CD8-positive, alpha-beta memory T cell (primary cell): ENCODE measurements around the gene PHAX. TPM values are rescaled to one million over a fixed set of nuclear protein-coding genes. Genes with fewer than 3 reads are reported as not detected.
"Not testable (repeated sequence)": the region's sequence is repeated elsewhere in the genome, so short reads cannot be mapped to it uniquely, and the experiment has no call there.

Experiments used
- CTCF ChIA-PET: fragments of 350-600 bp; sonication (Branson Sonifier 250); formaldehyde crosslinking; loops from one replicate; lab custom pipeline; 2021; ENCODE audit warnings: antibody characterized with exemption; lab: Charles Lee
- POLR2A ChIA-PET: fragments of 350-600 bp; sonication (Branson Sonifier 250); formaldehyde crosslinking; loops from one replicate; lab custom pipeline; 2021; ENCODE audit warnings: antibody characterized with exemption; lab: Charles Lee
- DNase-seq, 5 donors: peaks; one replicate each; pipeline versions ENCODE4 v3.0.0 to v3.0.0-alpha.2; 2020 to 2022; ENCODE audit warnings: mixed read lengths in 1 of 5
- H3K27ac ChIP-seq: one replicate; pipeline ENCODE4 v1.7.0; 2013; ENCODE audit warnings: low read depth, mild to moderate bottlenecking, low read length, moderate library complexity
- H3K27me3 ChIP-seq: 2 replicates; pipeline ENCODE4 v1.7.0; 2013; ENCODE audit warnings: low read length, mild to moderate bottlenecking; ENCODE audit not compliant: insufficient read depth, poor library complexity, severe bottlenecking
- H3K36me3 ChIP-seq: 2 replicates; pipeline ENCODE4 v1.7.0; 2013; ENCODE audit warnings: mild to moderate bottlenecking, low read length, moderate library complexity; ENCODE audit not compliant: insufficient read depth
- H3K4me1 ChIP-seq: 2 replicates; pipeline ENCODE4 v1.7.0; 2013; ENCODE audit warnings: mild to moderate bottlenecking, low read length, moderate library complexity; ENCODE audit not compliant: insufficient read depth
- H3K4me3 ChIP-seq: 2 replicates; pipeline ENCODE4 v1.7.0; 2013; ENCODE audit warnings: mild to moderate bottlenecking, low read length
- H3K9me3 ChIP-seq: 2 replicates; pipeline ENCODE4 v1.7.0; 2013; ENCODE audit warnings: mild to moderate bottlenecking, low read length
- H3K27ac Mint-ChIP-seq, 8 donors: one replicate each; pipeline ENCODE4 v1.8.0; 2020 to 2021; ENCODE audit warnings: mixed read lengths in 8 of 8, mild to moderate bottlenecking in 6 of 8, inconsistent platforms in 3 of 8, moderate library complexity in 3 of 8
- H3K27me3 Mint-ChIP-seq, 2 donors: one replicate each; pipeline ENCODE4 v1.8.0; 2020 to 2021; ENCODE audit warnings: mixed read lengths in 2 of 2, mild to moderate bottlenecking in 1 of 2, moderate library complexity in 1 of 2
- H3K36me3 Mint-ChIP-seq, 3 donors: one replicate each; pipeline ENCODE4 v1.8.0; 2020 to 2021; ENCODE audit warnings: mixed read lengths in 3 of 3, inconsistent platforms in 1 of 3, mild to moderate bottlenecking in 1 of 3
- H3K4me1 Mint-ChIP-seq, 3 donors: one replicate each; pipeline ENCODE4 v1.8.0; 2020 to 2021; ENCODE audit warnings: mixed read lengths in 3 of 3, inconsistent platforms in 1 of 3, mild to moderate bottlenecking in 1 of 3
- H3K4me3 Mint-ChIP-seq, 7 donors: one replicate each; pipeline ENCODE4 v1.8.0; 2020 to 2021; ENCODE audit warnings: mixed read lengths in 7 of 7, mild to moderate bottlenecking in 6 of 7, moderate library complexity in 4 of 7, inconsistent platforms in 2 of 7
- H3K9me3 Mint-ChIP-seq, 5 donors: one replicate each; pipeline ENCODE4 v1.8.0; 2020 to 2022; ENCODE audit warnings: mixed read lengths in 5 of 5, mild to moderate bottlenecking in 3 of 5, moderate library complexity in 2 of 5, inconsistent platforms in 1 of 5
- polyA plus RNA-seq: library from polyadenylated mRNA; unstranded; fragments of 300-500 nt; fragmentation: Illumina TruSeq; gene quantifications from one replicate; pipeline ENCODE4 v1.2.3, GENCODE V29; 2021
- total RNA-seq, 2 experiments: library from RNA; stranded (reverse); gene quantifications; one replicate each; pipeline ENCODE4 v1.2.3, GENCODE V29; 2021

The PHAX gene
- total and polyA plus RNA-seq, 3 experiments from 2014 or later = 59.2 to 110 (median 68.2) TPM

DNA sequence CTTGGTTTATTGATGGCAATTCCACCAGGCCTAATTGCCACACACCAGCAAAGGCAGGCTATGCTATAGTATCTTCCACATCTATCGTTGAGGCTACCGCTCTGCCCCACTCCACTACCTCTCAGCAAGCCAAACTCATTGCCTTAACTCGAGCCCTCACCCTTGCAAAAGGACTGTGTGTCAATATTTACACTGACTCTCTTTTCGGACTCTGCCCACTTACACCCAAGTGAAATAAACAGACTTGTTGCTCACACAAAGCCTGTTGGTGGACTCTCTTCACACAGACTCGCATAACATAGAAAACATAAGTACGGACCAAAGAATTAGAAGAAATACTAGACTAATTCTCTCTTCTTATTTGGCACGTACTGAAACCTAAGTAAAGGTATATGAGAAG lies 48.3 kb downstream of the PHAX start:
- H3K27me3 ChIP-seq, POLR2A ChIA-PET, H3K36me3 Mint-ChIP-seq, H3K4me3 Mint-ChIP-seq, CTCF ChIA-PET, H3K36me3 ChIP-seq, H3K4me1 Mint-ChIP-seq, H3K4me3 ChIP-seq, H3K9me3 Mint-ChIP-seq, H3K27ac ChIP-seq, DNase-seq, H3K27ac Mint-ChIP-seq, H3K4me1 ChIP-seq, H3K9me3 ChIP-seq: not testable (repeated sequence)
- H3K27me3 Mint-ChIP-seq = peaks cover 8 to 14% of the 10 kb centered on the region in 2 donors

- H3K36me3 ChIP-seq, H3K4me3 ChIP-seq, H3K27ac Mint-ChIP-seq, H3K36me3 Mint-ChIP-seq, CTCF ChIA-PET, H3K4me1 ChIP-seq, H3K4me3 Mint-ChIP-seq, DNase-seq, H3K4me1 Mint-ChIP-seq, H3K27me3 ChIP-seq, H3K9me3 ChIP-seq, POLR2A ChIA-PET, H3K9me3 Mint-ChIP-seq, H3K27ac ChIP-seq: not testable (repeated sequence)
- H3K27me3 Mint-ChIP-seq = peaks cover 8 to 14% of the 10 kb centered on the region in 2 donors
Measured at GRCh38 chr5:126649709-126650108, 49.0 kb downstream of the PHAX start.

- ChIA-PET CTCF (no interaction called here), POLR2A (no interaction called here)
- no peak overlapping the region for H3K27ac Mint-ChIP-seq
Measured at GRCh38 chr5:126650463-126650862, 49.7 kb downstream of the PHAX start.

DNA sequence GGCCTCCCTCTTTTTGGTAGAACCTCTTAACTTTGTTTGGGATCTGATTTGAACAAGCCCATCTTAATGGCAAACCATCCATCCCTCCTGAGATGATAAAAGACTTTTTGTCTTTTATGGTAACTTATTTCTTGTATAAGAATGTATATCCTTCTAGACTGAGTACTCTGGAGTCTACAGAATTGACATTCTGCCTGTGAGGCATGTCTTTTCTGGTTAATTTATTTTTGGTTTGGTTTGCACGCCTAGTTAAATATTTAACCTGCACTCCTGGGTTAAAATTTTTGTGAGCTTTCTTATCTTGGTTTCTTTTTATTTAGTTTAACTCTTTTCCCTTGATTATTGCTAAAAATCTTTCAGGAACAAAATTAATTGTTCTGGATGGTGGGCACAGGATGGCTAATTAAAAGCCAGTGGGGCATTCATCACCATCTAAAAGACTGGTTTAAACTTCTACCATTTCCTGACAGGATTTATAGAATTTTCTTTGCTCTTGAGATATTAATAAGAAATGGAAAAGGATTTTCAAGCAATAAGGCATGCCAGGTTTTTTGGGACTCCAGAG lies 50.3 kb downstream of the PHAX start:
- Mint-ChIP-seq H3K27me3 (peaks cover 6 to 14% of the 10 kb centered on the region in 2 donors), H3K36me3 (no peaks in the 10 kb centered on the region), H3K9me3 (peaks cover 0 to 2% (median 0%) of the 10 kb centered on the region in 5 donors), H3K4me1 (no peaks in the 10 kb centered on the region), H3K27ac (no peak overlapping the region), H3K4me3 (no peak overlapping the region)
- H3K9me3 ChIP-seq = no peaks in the 10 kb centered on the region
- H3K4me1 ChIP-seq = no peaks in the 10 kb centered on the region
- no peak overlapping the region for H3K27ac ChIP-seq
- no peaks in the 10 kb centered on the region for H3K36me3 ChIP-seq
- ChIA-PET CTCF (no interaction called here), POLR2A (no interaction called here)
- peaks cover 4% of the 10 kb centered on the region for H3K27me3 ChIP-seq
- H3K4me3 ChIP-seq = no peak overlapping the region
- no peak for DNase-seq

More at GRCh38 chr5:126650463-126650862, 49.7 kb downstream of the PHAX start:
- Histone ChIP-seq H3K9me3 (no peaks in the 10 kb centered on the region), H3K4me3 (no peak overlapping the region), H3K36me3 (no peaks in the 10 kb centered on the region), H3K27ac (no peak overlapping the region), H3K27me3 (peaks cover 4% of the 10 kb centered on the region), H3K4me1 (no peaks in the 10 kb centered on the region)
- H3K4me3 Mint-ChIP-seq = no peak overlapping the region
- no peaks in the 10 kb centered on the region for H3K4me1 Mint-ChIP-seq
- H3K27me3 Mint-ChIP-seq = peaks cover 7 to 14% of the 10 kb centered on the region in 2 donors
- no peak for DNase-seq
- H3K36me3 Mint-ChIP-seq = peaks cover 0 to under 1% (median 0%) of the 10 kb centered on the region in 3 donors
- peaks cover 0 to 4% (median 3%) of the 10 kb centered on the region in 5 donors for H3K9me3 Mint-ChIP-seq

GRCh38 chr5:126656401-126657007 lies 55.8 kb downstream of the PHAX start:
- DNase-seq = peak in 2 of 5 donors; percentile 4 to 15
- no peaks in the 10 kb centered on the region for H3K4me1 ChIP-seq
- no peaks in the 10 kb centered on the region for H3K9me3 ChIP-seq
- Mint-ChIP-seq H3K4me1 (no peaks in the 10 kb centered on the region), H3K4me3 (no peak overlapping the region), H3K27me3 (peaks cover 0 to 3% of the 10 kb centered on the region in 2 donors), H3K36me3 (no peaks in the 10 kb centered on the region), H3K9me3 (no peaks in the 10 kb centered on the region), H3K27ac (no peak overlapping the region)
- no peaks in the 10 kb centered on the region for H3K27me3 ChIP-seq
- ChIA-PET CTCF (interaction anchor here (1.0 to 5.2 kb wide), 2 partner anchors 123 to 837 kb away, joined by 4 to 34 read pairs; no protein-coding TSS in a partner anchor), POLR2A (no interaction called here)
- no peaks in the 10 kb centered on the region for H3K36me3 ChIP-seq
- no peak overlapping the region for H3K27ac ChIP-seq
- H3K4me3 ChIP-seq = no peak overlapping the region

- Mint-ChIP-seq H3K9me3 (no peaks in the 10 kb centered on the region), H3K4me1 (no peaks in the 10 kb centered on the region), H3K27ac (no peak overlapping the region), H3K36me3 (no peaks in the 10 kb centered on the region), H3K4me3 (no peak overlapping the region), H3K27me3 (peaks cover 0 to 3% of the 10 kb centered on the region in 2 donors)
- H3K36me3 ChIP-seq = no peaks in the 10 kb centered on the region
- ChIA-PET CTCF (interaction anchor here (0.8 to 5.2 kb wide), 4 partner anchors 18 to 150 kb away, joined by 3 to 34 read pairs (median 6); no protein-coding TSS in a partner anchor), POLR2A (no interaction called here)
- H3K27ac ChIP-seq = no peak overlapping the region
- H3K9me3 ChIP-seq = no peaks in the 10 kb centered on the region
- no peak overlapping the region for H3K4me3 ChIP-seq
- no peaks in the 10 kb centered on the region for H3K4me1 ChIP-seq
- DNase-seq = no peak
- H3K27me3 ChIP-seq = no peaks in the 10 kb centered on the region
Measured at GRCh38 chr5:126658561-126658960, 57.8 kb downstream of the PHAX start.

GRCh38 chr5:126659805-126660482 lies 59.2 kb downstream of the PHAX start:
- Mint-ChIP-seq H3K4me1 (no peaks in the 10 kb centered on the region), H3K9me3 (no peaks in the 10 kb centered on the region), H3K27ac (no peak overlapping the region), H3K36me3 (no peaks in the 10 kb centered on the region), H3K4me3 (no peak overlapping the region), H3K27me3 (peaks cover 0 to 7% of the 10 kb centered on the region in 2 donors)
- H3K9me3 ChIP-seq = no peaks in the 10 kb centered on the region
- no peak overlapping the region for H3K27ac ChIP-seq
- no peaks in the 10 kb centered on the region for H3K36me3 ChIP-seq
- no peaks in the 10 kb centered on the region for H3K27me3 ChIP-seq
- no peak for DNase-seq
- ChIA-PET POLR2A (no interaction called here), CTCF (interaction anchor here (2.2 kb wide), 1 partner anchor 16 kb away, joined by 10 read pairs; no protein-coding TSS in a partner anchor)
- no peaks in the 10 kb centered on the region for H3K4me1 ChIP-seq
- H3K4me3 ChIP-seq = no peak overlapping the region

DNA sequence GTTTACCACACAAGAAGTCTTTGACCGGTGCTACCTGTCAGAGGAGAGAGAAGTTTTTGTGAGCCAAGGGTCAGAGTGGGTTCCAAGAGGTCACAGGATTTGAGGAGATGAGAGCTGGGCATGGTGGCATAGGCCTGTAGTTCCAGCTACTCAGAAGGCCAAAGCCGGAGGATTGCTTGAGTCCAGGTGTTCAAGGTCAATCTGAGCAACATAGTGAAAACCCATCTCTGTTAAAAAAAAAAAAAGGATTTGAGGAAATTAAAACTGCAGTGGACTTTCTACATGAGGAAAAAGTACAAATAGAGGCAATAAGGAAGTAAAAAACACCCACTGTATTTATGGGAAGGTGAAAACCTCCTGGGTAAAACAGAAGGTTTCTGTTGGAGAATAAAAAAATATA lies 63.8 kb downstream of the PHAX start:
- Histone ChIP-seq H3K9me3 (no peaks in the 10 kb centered on the region), H3K4me1 (no peaks in the 10 kb centered on the region), H3K4me3 (no peak overlapping the region), H3K27ac (no peak overlapping the region), H3K36me3 (no peaks in the 10 kb centered on the region), H3K27me3 (no peaks in the 10 kb centered on the region)
- Mint-ChIP-seq H3K4me1 (no peaks in the 10 kb centered on the region), H3K36me3 (no peaks in the 10 kb centered on the region), H3K4me3 (no peak overlapping the region), H3K27me3 (peaks cover 0 to 7% of the 10 kb centered on the region in 2 donors), H3K27ac (no peak overlapping the region), H3K9me3 (no peaks in the 10 kb centered on the region)
- CTCF ChIA-PET = no interaction called here
- no peak for DNase-seq
- POLR2A ChIA-PET = no interaction called here
